NCI-H187 treated with DMSO at 0.1 percent for 48 hours (cell line): ENCODE results near the gene TLN1.

ENCODE experiments used
- DNase-seq: peaks from one replicate; lab custom pipeline; 2025; lab: John Stamatoyannopoulos, UW

TLN1 gene

DNA sequence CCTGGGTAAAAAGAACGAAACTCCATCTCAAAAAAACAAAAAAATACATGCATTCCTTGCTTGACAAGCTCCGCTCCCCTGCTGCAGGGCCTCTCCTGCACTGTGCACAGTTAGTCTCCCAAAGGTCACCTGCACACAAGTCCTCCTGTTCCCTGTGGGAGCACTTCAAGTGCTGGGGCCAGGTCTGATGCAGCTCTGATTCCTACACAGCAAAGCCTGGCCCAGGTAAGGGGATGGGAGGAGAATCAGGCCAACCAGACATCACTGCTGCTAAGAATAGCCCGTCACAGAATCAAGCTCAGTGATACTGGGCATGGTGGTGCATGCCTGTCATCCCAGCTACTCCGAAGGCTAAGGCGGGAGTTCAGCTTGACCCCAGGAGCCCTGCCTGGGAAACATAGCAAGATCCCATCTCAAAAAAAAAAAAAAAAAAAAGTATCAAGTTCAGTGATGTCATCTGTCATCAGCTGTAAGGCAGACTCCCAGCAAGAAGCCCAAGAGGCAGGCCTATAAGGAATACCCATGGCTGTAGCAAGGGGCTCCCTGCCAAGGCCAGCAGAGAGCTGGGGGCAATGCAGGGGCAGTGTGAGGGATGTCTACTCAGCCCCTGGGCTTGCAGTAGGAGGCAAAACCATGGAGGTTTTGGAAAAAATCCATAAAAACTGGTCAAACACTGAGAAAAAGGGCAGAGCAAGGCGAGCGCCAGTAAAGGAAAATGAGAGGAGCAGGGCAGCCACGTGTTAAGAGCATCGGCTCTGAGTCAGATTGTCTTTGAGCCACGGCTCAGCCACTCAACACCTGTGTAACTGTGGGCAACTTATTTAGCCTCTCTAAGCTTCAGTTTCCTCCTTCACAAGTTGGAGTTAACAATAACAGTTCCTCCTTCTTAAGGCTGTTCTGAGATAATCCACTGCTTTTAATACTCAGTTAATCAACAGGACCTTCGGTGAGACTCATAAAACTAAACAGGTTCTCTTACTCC, 45.5 kb downstream of the TLN1 start:
- DNase-seq, result no peak

DNA sequence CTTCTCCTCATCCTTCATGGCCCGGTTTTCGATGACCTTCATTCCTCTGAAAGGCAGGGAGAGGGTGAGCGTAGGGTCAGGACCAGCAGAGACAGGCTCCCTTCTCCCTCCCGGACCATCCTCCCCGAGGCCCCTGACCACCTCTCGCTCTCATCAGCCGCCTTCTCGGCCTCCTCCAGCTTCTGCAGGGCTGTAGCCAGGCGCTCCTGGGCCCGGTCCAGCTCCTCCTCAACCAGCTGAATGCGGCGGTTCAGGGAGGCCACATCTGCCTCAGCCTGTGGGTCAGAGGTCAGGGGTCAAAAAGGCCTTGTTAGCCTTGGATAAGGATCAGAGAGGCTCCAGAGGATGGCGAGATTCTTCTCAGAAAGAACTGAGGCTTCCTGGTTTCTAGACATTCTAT, 46.5 kb downstream of the TLN1 start:
- no peak for DNase-seq

DNA sequence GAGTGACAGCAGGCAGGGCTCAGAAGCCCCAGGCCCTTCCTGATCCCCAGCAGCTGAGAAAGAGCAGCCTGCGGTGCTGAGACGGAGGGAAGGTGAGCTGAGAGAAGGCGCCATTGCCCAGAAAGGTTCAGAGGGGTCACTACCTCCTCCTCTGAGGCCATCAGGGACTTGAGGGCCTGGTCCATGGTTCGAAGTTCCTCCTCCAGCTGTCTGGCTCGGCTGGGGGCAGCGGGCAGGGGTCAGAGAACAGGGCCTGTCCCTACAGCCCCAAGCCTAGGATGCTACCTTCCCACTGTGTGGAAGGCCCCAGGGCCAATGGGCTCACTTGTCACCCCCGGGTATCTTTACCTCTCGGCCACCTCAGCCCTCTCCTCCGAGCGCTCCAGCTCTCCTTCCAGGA, 47.1 kb downstream of the TLN1 start:
- DNase-seq, result no peak

DNA sequence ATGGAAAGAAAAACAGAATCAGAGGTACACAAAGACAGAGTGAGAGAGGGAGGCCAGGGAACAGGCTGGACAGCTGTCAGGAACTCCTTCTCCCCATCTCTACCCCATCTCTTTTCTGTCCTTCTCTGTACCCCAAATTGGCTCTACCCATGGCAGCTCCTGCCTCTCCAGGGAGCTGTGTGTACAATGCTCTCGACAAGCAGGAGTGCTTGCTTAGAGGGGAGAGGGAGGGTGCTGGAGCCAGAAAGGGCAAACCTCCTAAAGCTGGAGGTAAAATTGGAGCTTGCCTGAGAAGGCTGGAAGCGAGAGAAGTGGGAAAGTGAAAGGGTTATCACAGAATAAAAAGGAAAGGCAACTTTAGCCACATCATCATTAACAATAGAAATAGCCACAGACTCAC, 48.7 kb downstream of the TLN1 start:
- no peak for DNase-seq

DNA sequence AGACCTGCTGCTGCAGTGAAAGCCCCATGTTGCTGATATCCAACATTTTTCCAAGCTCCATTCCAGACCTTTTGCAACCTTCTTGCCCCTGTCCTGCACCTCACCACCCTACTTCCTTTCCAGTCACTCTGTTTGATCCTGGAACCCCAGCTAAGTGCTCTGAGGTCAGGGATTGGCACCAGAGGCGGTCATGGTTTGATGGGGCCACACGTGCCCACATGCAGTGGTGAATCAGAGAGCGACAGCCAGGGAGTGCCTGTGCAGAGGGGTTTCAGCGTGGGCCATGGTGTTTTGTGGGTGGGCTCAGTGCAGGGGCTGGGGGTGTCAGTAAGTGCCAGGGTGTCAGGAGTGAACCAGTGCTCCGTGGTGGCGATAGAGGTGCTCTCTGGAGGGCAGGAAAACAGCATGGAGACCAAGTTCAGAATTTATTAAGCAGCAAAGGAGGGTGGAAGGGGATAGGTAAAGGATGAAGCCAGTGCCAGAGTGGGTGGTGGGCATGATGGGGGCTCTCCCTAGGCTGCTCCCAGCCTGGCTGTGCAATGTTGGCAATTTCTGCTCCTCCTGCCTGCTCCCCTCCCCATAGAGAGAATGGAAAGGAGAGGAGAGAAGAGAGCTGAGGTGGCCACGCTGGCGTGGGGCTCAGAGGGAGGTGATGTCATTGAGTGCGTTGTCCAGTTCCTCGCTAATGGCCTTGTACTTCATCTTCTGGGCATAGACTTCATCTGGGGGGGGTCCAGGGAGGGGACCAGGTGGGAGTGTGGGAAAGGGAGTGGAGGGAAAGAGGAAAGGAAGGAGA, 49.3 kb downstream of the TLN1 start:
- no peak for DNase-seq

DNA sequence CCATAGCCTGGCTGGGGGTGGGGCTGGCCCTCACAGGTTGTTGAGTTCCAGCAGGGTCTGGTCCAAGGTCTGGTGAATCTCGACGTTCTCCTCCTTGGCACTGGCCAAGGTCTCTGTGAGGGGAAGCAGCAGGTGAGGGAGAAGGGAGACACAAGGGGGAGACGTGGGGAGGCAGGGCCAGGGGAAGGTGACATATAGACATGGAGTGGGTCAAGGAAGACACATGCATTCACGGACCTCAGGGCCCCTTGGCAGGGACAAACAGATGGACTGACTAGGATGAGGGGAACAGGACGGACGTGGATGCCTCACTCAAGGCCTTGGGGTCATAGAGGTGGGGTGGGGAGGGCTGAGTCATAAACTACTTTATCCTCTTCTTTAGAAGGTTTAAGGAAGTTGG, 49.9 kb downstream of the TLN1 start:
- DNase-seq, result no peak

DNA sequence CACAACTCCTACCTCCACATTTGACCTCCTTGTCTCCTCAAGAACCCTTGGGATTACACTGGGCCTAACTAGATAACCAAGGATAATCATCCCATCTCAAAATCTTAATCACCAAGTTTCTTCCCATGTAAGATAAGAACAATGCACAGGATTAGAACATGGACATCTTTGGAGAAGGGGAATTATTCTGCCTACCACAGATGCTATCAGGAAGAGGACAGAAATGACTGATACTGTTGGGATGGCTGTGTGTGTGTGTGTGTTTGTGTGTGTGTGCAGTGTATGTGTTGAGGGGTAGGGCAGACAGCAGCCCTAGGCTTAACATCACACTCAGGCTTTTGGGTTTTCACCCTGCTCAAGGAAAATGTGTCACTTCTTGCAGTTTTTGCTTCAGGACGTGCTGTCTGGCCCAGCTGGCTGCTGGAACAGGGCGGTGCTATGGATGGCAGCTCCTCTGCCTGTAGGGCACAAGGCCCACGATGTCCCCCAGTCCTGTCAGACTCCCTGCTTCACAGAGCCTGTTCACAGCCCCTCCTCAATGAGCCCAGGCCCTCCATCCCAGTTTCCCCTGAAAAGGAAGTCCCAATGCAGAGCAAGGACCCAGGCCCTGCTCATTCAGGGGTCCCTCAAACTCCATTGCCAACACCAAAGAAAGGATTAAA, 50.5 kb downstream of the TLN1 start:
- no peak for DNase-seq

DNA sequence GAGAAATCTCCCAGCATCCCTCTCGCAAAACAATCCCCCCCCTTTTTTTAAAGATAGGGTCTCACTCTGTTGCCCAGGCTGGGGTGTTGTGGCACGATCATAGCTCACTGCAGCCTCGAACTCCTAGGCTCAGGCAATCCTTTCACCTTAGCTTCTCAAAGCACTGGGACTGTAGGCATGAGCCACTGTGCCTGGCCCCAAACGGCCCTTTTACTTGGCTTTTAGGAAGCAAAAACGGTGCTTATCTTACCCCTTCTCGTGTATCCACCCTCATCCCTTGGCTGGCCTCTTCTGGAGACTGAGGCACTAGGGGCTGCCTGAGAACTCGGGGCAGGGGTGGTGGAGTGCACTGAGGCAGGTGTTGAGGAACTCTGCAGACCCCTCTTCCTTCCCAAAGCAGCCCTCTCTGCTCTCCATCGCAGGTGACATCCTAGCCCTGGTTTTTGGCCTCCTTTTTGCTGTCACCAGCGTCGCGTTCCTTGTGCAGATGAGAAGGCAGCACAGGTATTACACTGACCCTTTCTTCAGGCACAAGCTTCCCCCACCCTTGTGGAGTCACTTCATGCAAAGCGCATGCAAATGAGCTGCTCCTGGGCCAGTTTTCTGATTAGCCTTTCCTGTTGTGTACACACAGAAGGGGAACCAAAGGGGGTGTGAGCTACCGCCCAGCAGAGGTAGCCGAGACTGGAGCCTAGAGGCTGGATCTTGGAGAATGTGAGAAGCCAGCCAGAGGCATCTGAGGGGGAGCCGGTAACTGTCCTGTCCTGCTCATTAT, 51.5 kb downstream of the TLN1 start:
- DNase-seq, result no peak

DNA sequence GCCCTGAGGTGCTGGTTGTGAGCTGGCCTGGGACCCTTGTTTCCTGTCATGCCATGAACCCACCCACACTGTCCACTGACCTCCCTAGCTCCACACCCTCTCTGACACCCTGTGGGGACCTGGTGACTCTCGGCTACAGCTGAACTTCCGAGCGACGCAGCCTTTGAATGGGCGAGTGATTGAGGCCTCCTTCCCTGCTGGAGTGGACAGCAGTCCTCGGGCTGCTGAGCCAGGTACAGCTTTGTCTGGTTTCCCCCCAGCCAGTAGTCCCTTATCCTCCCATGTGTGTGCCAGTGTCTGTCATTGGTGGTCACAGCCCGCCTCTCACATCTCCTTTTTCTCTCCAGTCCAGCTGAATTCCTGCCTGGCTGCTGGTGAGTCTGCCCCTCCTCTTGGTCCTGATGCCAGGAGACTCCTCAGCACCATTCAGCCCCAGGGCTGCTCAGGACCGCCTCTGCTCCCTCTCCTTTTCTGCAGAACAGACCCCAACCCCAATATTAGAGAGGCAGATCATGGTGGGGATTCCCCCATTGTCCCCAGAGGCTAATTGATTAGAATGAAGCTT, 52.1 kb downstream of the TLN1 start:
- DNase-seq, result no peak

DNA sequence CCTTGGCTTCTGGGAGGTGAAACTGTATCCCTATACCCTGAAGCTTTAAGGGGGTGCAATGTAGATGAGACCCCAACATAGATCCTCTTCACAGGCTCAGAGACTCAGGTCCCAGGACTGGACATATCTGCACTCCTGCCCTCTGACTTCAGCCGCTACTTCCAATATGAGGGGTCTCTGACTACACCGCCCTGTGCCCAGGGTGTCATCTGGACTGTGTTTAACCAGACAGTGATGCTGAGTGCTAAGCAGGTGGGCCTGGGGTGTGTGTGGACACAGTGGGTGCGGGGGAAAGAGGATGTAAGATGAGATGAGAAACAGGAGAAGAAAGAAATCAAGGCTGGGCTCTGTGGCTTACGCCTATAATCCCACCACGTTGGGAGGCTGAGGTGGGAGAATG, 52.9 kb downstream of the TLN1 start:
- DNase-seq, result no peak

DNA sequence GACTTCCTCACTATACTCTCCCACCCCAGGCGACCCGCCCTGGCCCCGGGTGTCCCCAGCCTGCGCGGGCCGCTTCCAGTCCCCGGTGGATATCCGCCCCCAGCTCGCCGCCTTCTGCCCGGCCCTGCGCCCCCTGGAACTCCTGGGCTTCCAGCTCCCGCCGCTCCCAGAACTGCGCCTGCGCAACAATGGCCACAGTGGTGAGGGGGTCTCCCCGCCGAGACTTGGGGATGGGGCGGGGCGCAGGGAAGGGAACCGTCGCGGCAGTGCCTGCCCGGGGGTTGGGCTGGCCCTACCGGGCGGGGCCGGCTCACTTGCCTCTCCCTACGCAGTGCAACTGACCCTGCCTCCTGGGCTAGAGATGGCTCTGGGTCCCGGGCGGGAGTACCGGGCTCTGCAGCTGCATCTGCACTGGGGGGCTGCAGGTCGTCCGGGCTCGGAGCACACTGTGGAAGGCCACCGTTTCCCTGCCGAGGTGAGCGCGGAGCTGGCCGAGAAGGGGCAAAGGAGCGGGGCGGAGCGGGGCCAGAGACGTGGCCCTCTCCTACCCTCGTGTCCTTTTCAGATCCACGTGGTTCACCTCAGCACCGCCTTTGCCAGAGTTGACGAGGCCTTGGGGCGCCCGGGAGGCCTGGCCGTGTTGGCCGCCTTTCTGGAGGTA, 56.1 kb downstream of the TLN1 start:
- no peak for DNase-seq

DNA sequence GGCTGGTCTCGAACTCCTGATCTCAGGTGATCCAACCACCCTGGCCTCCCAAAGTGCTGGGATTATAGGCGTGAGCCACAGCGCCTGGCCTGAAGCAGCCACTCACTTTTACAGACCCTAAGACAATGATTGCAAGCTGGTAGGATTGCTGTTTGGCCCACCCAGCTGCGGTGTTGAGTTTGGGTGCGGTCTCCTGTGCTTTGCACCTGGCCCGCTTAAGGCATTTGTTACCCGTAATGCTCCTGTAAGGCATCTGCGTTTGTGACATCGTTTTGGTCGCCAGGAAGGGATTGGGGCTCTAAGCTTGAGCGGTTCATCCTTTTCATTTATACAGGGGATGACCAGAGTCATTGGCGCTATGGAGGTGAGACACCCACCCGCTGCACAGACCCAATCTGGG, 56.8 kb downstream of the TLN1 start:
- DNase-seq, result no peak

DNA sequence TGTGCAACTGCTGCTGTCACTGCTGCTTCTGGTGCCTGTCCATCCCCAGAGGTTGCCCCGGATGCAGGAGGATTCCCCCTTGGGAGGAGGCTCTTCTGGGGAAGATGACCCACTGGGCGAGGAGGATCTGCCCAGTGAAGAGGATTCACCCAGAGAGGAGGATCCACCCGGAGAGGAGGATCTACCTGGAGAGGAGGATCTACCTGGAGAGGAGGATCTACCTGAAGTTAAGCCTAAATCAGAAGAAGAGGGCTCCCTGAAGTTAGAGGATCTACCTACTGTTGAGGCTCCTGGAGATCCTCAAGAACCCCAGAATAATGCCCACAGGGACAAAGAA, 58.0 kb downstream of the TLN1 start:
- no peak for DNase-seq

DNA sequence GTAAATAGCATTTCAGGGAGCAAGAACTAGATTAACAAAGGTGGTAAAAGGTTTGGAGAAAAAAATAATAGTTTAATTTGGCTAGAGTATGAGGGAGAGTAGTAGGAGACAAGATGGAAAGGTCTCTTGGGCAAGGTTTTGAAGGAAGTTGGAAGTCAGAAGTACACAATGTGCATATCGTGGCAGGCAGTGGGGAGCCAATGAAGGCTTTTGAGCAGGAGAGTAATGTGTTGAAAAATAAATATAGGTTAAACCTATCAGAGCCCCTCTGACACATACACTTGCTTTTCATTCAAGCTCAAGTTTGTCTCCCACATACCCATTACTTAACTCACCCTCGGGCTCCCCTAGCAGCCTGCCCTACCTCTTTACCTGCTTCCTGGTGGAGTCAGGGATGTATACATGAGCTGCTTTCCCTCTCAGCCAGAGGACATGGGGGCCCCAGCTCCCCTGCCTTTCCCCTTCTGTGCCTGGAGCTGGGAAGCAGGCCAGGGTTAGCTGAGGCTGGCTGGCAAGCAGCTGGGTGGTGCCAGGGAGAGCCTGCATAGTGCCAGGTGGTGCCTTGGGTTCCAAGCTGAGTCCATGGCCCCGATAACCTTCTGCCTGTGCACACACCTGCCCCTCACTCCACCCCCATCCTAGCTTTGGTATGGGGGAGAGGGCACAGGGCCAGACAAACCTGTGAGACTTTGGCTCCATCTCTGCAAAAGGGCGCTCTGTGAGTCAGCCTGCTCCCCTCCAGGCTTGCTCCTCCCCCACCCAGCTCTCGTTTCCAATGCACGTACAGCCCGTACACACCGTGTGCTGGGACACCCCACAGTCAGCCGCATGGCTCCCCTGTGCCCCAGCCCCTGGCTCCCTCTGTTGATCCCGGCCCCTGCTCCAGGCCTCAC, 58.6 kb downstream of the TLN1 start, which contains the start of gene CA9:
TSS of gene CA9 (plus strand) at position 797 of the 893 bp plus-strand sequence. CDS start at position 829, 32 bp downstream.
- no peak for DNase-seq

DNA sequence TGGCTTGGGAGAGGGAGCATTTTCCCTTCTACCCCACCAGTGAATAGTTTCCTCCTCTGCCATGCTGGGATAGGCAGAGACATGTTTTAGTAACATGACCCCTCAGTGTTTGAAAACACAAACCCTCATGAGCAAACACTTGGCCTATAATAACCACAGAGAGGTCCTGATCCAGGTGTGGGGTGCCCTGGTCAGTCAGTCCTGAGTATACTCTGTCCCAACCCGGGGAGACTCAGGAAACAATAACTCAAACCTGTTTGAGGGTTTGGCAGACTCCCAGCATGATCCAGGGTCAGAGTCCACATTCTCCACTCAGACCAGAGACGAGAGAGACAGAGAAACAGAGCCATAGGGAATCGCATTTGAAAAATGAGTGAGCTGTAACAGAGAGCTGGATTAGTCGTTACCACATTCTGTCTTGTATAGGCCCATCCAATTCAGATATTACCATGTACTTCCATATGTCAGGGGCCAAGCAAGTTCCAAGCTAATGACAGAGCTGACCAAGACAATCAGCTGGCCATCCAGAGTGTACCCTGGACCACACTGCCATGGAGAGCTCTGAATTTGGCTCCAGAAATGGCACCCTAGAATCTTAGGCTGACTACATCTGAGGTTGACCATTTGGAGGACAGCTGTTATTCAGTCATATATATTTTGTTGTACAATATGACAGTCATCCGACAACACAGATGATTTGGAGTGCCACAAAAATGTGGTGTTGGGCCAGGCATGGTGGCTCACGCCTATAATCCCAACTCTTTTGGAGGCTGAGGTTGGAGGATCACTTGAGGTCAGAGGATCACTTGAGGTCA, 62.5 kb downstream of the TLN1 start:
- DNase-seq, result no peak

DNA sequence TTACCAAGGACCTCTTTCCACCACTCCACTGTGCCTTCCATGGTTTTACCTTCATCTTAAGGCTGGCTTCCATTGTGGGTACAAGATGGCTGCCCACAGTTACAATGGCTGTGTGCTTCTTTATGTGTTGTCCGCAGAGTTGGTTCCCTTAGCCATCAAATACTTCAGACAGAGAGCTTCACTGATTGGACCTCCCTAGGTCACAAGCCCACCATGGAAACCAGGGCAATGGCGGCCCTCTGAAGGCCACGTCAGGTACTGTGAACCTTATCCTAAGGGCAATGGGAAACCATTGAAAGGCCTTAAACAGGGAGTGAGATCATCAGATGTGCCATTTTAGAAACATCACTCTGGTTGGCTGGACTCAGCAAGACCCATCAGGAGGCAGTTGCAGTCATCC, 64.1 kb downstream of the TLN1 start:
- no peak for DNase-seq

DNA sequence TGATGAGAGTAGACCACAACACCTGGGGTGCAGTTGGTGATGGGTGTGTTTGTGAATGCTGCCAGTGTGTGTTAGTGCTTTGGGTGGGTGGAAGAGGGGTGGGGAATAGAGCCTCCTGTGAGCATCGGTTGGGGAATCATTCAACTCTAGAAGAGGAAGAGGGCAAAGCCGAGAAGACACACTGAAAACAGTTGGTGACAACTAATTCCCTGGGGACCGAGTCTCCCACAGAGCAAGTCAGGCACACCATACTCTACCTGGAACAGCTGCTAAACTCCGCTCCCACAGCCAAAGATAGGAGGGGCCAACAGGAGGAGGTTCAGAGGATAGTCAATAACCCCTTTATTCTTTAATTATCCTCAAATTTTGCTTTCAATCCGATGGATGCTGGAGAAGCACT, 65.4 kb downstream of the TLN1 start:
- DNase-seq, result no peak

DNA sequence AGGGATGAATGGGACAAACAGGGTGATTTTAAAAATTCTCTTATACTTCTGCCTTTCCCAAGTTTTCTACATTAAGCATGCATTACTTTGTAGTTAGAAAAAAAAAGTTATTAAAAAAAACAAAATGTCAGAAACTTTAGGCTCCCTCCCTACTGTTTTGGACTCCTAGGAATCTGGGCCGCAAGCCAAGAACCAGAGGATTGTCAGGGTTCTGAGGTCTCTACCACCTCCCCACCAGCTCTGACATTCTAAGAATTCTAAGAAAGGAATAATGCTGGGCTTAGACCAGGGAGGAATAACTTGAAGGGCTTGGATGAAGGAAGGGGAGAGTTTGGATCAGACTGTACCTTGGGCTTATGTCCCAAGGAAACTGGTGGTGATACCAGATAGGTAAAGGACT, 66.0 kb downstream of the TLN1 start:
- DNase-seq, result no peak

DNA sequence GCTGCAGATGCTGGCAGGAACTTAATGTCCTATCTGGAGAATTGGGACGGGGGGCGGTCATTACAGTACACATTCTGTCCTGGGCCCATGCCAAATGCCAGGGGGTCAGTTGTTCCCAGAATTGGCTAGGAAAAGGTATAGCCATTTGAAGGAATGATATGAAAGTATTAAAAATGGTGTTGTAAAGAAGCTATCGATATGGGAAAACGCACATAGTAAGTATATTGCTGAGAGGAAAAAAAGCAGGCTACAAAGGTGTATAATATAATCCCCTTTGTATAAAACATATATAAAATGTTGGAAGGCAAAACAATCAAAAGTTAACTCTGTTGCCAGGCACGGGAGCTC, 66.5 kb downstream of the TLN1 start:
- DNase-seq, result no peak
